Endodermal cell (in vitro differentiated cells): Measurements from ENCODE around the gene SPAST. TPM values are rescaled to one million over a fixed set of nuclear protein-coding genes. Genes with fewer than 3 reads are reported as not detected.

ENCODE experiments used
- DNase-seq: peaks from one replicate; pipeline ENCODE4 v3.0.0-alpha.2; 2017
- H3K27ac ChIP-seq: 2 replicates; pipeline ENCODE4 v1.5.1; 2013; ENCODE audit warnings: mild to moderate bottlenecking, low read depth, low read length, moderate library complexity
- H3K27me3 ChIP-seq: 2 replicates; pipeline ENCODE4 v1.6.1; 2013; ENCODE audit warnings: mild to moderate bottlenecking, low read length, moderate library complexity; ENCODE audit not compliant: insufficient read depth, control insufficient read depth, poor library complexity, severe bottlenecking
- H3K36me3 ChIP-seq: 2 replicates; pipeline ENCODE4 v1.7.0; 2013; ENCODE audit warnings: mild to moderate bottlenecking, low read length, moderate library complexity; ENCODE audit not compliant: control insufficient read depth, insufficient read depth
- H3K4me1 ChIP-seq: one replicate; pipeline ENCODE4 v1.7.0; 2013; ENCODE audit warnings: low read length; ENCODE audit not compliant: control insufficient read depth, insufficient read depth
- H3K4me3 ChIP-seq: 2 replicates; pipeline ENCODE4 v1.5.1; 2013; ENCODE audit warnings: mild to moderate bottlenecking, low read length, moderate library complexity
- H3K9ac ChIP-seq: 2 replicates; pipeline ENCODE4 v1.6.1; 2013; ENCODE audit warnings: mild to moderate bottlenecking, low read length, moderate library complexity; ENCODE audit not compliant: poor library complexity, severe bottlenecking; ENCODE audit errors: extremely low read depth
- H3K9me3 ChIP-seq: 2 replicates; pipeline ENCODE4 v1.6.1; 2013; ENCODE audit warnings: mild to moderate bottlenecking, low read length, moderate library complexity; ENCODE audit not compliant: control insufficient read depth
- H3K27ac Mint-ChIP-seq: 2 replicates; pipeline ENCODE4 v1.8.0; 2020; ENCODE audit warnings: mixed read lengths
- H3K27me3 Mint-ChIP-seq: 2 replicates; pipeline ENCODE4 v1.8.0; 2021; ENCODE audit warnings: mild to moderate bottlenecking, mixed read lengths; ENCODE audit not compliant: insufficient read depth
- H3K36me3 Mint-ChIP-seq: 2 replicates; pipeline ENCODE4 v1.8.0; 2020; ENCODE audit warnings: low read depth, mixed read lengths
- H3K4me1 Mint-ChIP-seq: 2 replicates; pipeline ENCODE4 v1.8.0; 2020; ENCODE audit warnings: mixed read lengths
- H3K4me3 Mint-ChIP-seq: 2 replicates; pipeline ENCODE4 v1.8.0; 2020; ENCODE audit warnings: mild to moderate bottlenecking, moderate library complexity, mixed read lengths
- H3K9me3 Mint-ChIP-seq: 2 replicates; pipeline ENCODE4 v1.8.0; 2020; ENCODE audit warnings: mild to moderate bottlenecking, mixed read lengths
- CTCF ChIP-seq: fragments of 200-600 bp; sonication (generic); conservative IDR thresholded peaks from 2 replicates; pipeline ENCODE4 v1.5.0; 2021; ENCODE audit warnings: antibody characterized with exemption, mild to moderate bottlenecking
- WGBS, 2 experiments: methylation state at CpG; one replicate each; pipeline versions ENCODE4 v1.1.5 to v1.1.7; 2013; ENCODE audit warnings: missing lambda C conversion rate in 2 of 2, mixed read lengths in 1 of 2; ENCODE audit not compliant: insufficient coverage in 1 of 2, insufficient read length in 1 of 2; 5-methylcytosine and 5-hydroxymethylcytosine counted together
- total RNA-seq, 2 donors: library from RNA; stranded (reverse); fragmentation: NEBNext Ultra II Directional in 1 of 2; extraction: Animal tissue kit (Norgen Biotek cat#: 25700) in 1 of 2; gene quantifications; 2 replicates in 1 of 2; 3 replicates in 1 of 2; pipeline ENCODE4 v1.2.1, GENCODE V29; 2021

The SPAST gene
- total RNA-seq, 2 donors from 2014 or later: 25.7 to 34.6 TPM

- Mint-ChIP-seq H3K9me3 (no peaks in the 10 kb centered on the region), H3K4me3 (no peak overlapping the region), H3K27me3 (no peaks in the 10 kb centered on the region), H3K27ac (no peak overlapping the region), H3K36me3 (peaks cover 20% of the 10 kb centered on the region), H3K4me1 (peaks cover 7% of the 10 kb centered on the region)
- Histone ChIP-seq H3K4me1 (no peaks in the 10 kb centered on the region), H3K36me3 (peaks cover 8% of the 10 kb centered on the region), H3K9me3 (no peaks in the 10 kb centered on the region), H3K9ac (no peak overlapping the region), H3K27ac (no peak overlapping the region), H3K27me3 (no peaks in the 10 kb centered on the region), H3K4me3 (no peak overlapping the region)
- no peak for TF ChIP-seq CTCF
- no peak for DNase-seq
- no CpG with 5 or more reads among the region's 2 CpGs for WGBS, 2 experiments
Observed at GRCh38 chr2:32067549-32067948, 4.2 kb downstream of the SPAST start.

- no peaks in the 10 kb centered on the region for H3K27me3 ChIP-seq
- no peak overlapping the region for H3K9ac ChIP-seq
- Mint-ChIP-seq H3K4me3 (no peak overlapping the region), H3K4me1 (no peaks in the 10 kb centered on the region), H3K36me3 (peaks cover 31% of the 10 kb centered on the region), H3K9me3 (no peaks in the 10 kb centered on the region), H3K27me3 (no peaks in the 10 kb centered on the region), H3K27ac (no peak overlapping the region)
- H3K9me3 ChIP-seq: no peaks in the 10 kb centered on the region
- H3K36me3 ChIP-seq: peaks cover 5% of the 10 kb centered on the region
- TF ChIP-seq CTCF: no peak
- WGBS, 2 experiments: 80 to 87% methylated on average over 1 of the region's 2 CpGs
- no peak overlapping the region for H3K27ac ChIP-seq
- DNase-seq: no peak
- no peaks in the 10 kb centered on the region for H3K4me1 ChIP-seq
- no peak overlapping the region for H3K4me3 ChIP-seq
Observed at GRCh38 chr2:32074134-32074506, 10.8 kb downstream of the SPAST start.

- no peaks in the 10 kb centered on the region for H3K27me3 Mint-ChIP-seq
- Histone ChIP-seq H3K36me3 (peaks cover 10% of the 10 kb centered on the region), H3K9ac (no peak overlapping the region), H3K9me3 (peaks cover 3% of the 10 kb centered on the region), H3K27me3 (no peaks in the 10 kb centered on the region), H3K27ac (no peak overlapping the region), H3K4me1 (no peaks in the 10 kb centered on the region), H3K4me3 (no peak overlapping the region)
- H3K4me1 Mint-ChIP-seq: no peaks in the 10 kb centered on the region
- H3K36me3 Mint-ChIP-seq: peaks cover 29% of the 10 kb centered on the region
- no peak for DNase-seq
- H3K9me3 Mint-ChIP-seq: peaks cover 6% of the 10 kb centered on the region
- 84 to 93% methylated on average over 3 of the region's 3 CpGs for WGBS, 2 experiments
- no peak overlapping the region for H3K27ac Mint-ChIP-seq
- H3K4me3 Mint-ChIP-seq: no peak overlapping the region
- TF ChIP-seq CTCF: no peak
Observed at GRCh38 chr2:32095671-32096070, 32.3 kb downstream of the SPAST start.
